Measurements from ENCODE around the gene NEK7. TPM values are rescaled to one million over a fixed set of nuclear protein-coding genes. Genes with fewer than 3 reads are reported as not detected.

Gene NEK7
- total RNA-seq, 1 donor from 2014 or later: 53.2 TPM

GRCh38 chr1:198246337-198246736 lies 89.5 kb downstream of the NEK7 start:
- intact Hi-C loops (cut with micrococcal nuclease): no loop called here

GRCh38 chr1:198253259-198253658 lies 96.5 kb downstream of the NEK7 start:
- intact Hi-C loops (cut with micrococcal nuclease): no loop called here

GRCh38 chr1:198253668-198254067 lies 96.9 kb downstream of the NEK7 start:
- intact Hi-C loops (cut with micrococcal nuclease): no loop called here

GRCh38 chr1:198254521-198254920 lies 97.7 kb downstream of the NEK7 start:
- intact Hi-C loops (cut with micrococcal nuclease): no loop called here

- intact Hi-C loops (cut with micrococcal nuclease): no loop called here
Observed at GRCh38 chr1:198254948-198255347, 98.2 kb downstream of the NEK7 start.

GRCh38 chr1:198255784-198256183 lies 99.0 kb downstream of the NEK7 start:
- intact Hi-C loops (cut with micrococcal nuclease): no loop called here

GRCh38 chr1:198258491-198258890 lies 101.7 kb downstream of the NEK7 start:
- intact Hi-C loops (cut with micrococcal nuclease): loop anchor here (2.0 kb wide), 1 partner anchor 100 kb away; no protein-coding TSS in a partner anchor

GRCh38 chr1:198259333-198260074 lies 102.7 kb downstream of the NEK7 start:
- intact Hi-C loops (cut with micrococcal nuclease): loop anchor here (2.0 kb wide), 1 partner anchor 101 kb away; no protein-coding TSS in a partner anchor

- intact Hi-C loops (cut with micrococcal nuclease): no loop called here
Observed at GRCh38 chr1:198261886-198262285, 105.1 kb downstream of the NEK7 start.

- intact Hi-C loops (cut with micrococcal nuclease): no loop called here
Observed at GRCh38 chr1:198263186-198263585, 106.4 kb downstream of the NEK7 start.

GRCh38 chr1:198264282-198264681 lies 107.5 kb downstream of the NEK7 start:
- intact Hi-C loops (cut with micrococcal nuclease): no loop called here

- intact Hi-C loops (cut with micrococcal nuclease): no loop called here
Observed at GRCh38 chr1:198265073-198265661, 108.4 kb downstream of the NEK7 start.

GRCh38 chr1:198267056-198267455 lies 110.3 kb downstream of the NEK7 start:
- intact Hi-C loops (cut with micrococcal nuclease): no loop called here

GRCh38 chr1:198267921-198268320 lies 111.1 kb downstream of the NEK7 start:
- intact Hi-C loops (cut with micrococcal nuclease): no loop called here

GRCh38 chr1:198268784-198269645 lies 112.2 kb downstream of the NEK7 start:
- intact Hi-C loops (cut with micrococcal nuclease): no loop called here

- intact Hi-C loops (cut with micrococcal nuclease): no loop called here
Observed at GRCh38 chr1:198269646-198269940, 112.8 kb downstream of the NEK7 start.

GRCh38 chr1:198270273-198270828 lies 113.6 kb downstream of the NEK7 start:
- intact Hi-C loops (cut with micrococcal nuclease): no loop called here

GRCh38 chr1:198271467-198271866 lies 114.7 kb downstream of the NEK7 start:
- intact Hi-C loops (cut with micrococcal nuclease): no loop called here

GRCh38 chr1:198272492-198272891 lies 115.7 kb downstream of the NEK7 start:
- intact Hi-C loops (cut with micrococcal nuclease): no loop called here

GRCh38 chr1:198273748-198274295 lies 117.0 kb downstream of the NEK7 start:
- intact Hi-C loops (cut with micrococcal nuclease): no loop called here

GRCh38 chr1:198275597-198275996 lies 118.8 kb downstream of the NEK7 start:
- intact Hi-C loops (cut with micrococcal nuclease): loop anchor here (1.0 to 5.0 kb wide), 2 partner anchors 119 to 188 kb away; partner anchors contain the start of gene NEK7
